DMS79 treated with DMSO at 0.1 percent for 48 hours (cell line): ENCODE data around the gene OSBPL1A.
A peak's percentile ranks its signal among the peaks of the same experiment; 100 is the strongest.
"Not testable (repeated sequence)": the region's sequence is repeated elsewhere in the genome, so short reads cannot be mapped to it uniquely, and the experiment has no call there.

Experiments used
- DNase-seq: peaks from one replicate; lab custom pipeline; 2025; lab: John Stamatoyannopoulos, UW

Gene OSBPL1A

GRCh38 chr18:24185805-24186204 lies 211.8 kb downstream of the OSBPL1A start:
- DNase-seq = no peak

- no peak for DNase-seq
Measured at GRCh38 chr18:24181806-24182205, 215.8 kb downstream of the OSBPL1A start.

- DNase-seq = no peak
Measured at GRCh38 chr18:24180048-24180447, 217.6 kb downstream of the OSBPL1A start.

GRCh38 chr18:24177499-24178133 lies 220.0 kb downstream of the OSBPL1A start:
- no peak for DNase-seq

- DNase-seq = no peak
Measured at GRCh38 chr18:24176727-24177416, 220.8 kb downstream of the OSBPL1A start.

GRCh38 chr18:24173997-24174396 lies 223.6 kb downstream of the OSBPL1A start:
- DNase-seq = no peak

GRCh38 chr18:24170360-24170759 lies 227.3 kb downstream of the OSBPL1A start:
- no peak for DNase-seq

- DNase-seq = no peak
Measured at GRCh38 chr18:24168496-24168895, 229.1 kb downstream of the OSBPL1A start.

- no peak for DNase-seq
Measured at GRCh38 chr18:24161304-24161703, 236.3 kb downstream of the OSBPL1A start.

- no peak for DNase-seq
Measured at GRCh38 chr18:24160086-24160485, 237.5 kb downstream of the OSBPL1A start.

GRCh38 chr18:24157855-24158254 lies 239.8 kb downstream of the OSBPL1A start:
- DNase-seq = no peak

GRCh38 chr18:24153397-24153796 lies 244.2 kb downstream of the OSBPL1A start:
- no peak for DNase-seq

GRCh38 chr18:24149591-24149990 lies 248.0 kb downstream of the OSBPL1A start:
- not testable (repeated sequence) for DNase-seq

GRCh38 chr18:24142376-24142775 lies 255.2 kb downstream of the OSBPL1A start:
- DNase-seq = no peak

- DNase-seq = no peak
Measured at GRCh38 chr18:24140697-24141096, 256.9 kb downstream of the OSBPL1A start.

GRCh38 chr18:24138789-24139616 lies 258.6 kb downstream of the OSBPL1A start, which contains the start of gene CABYR:
Gene CABYR (plus strand): TSS chr18:24139062. CDS start chr18:24143115, 4,053 bp downstream.
- DNase-seq = peak; percentile 76

- DNase-seq = no peak
Measured at GRCh38 chr18:24138409-24138788, 259.2 kb downstream of the OSBPL1A start.

- no peak for DNase-seq
Measured at GRCh38 chr18:24136967-24137373, 260.7 kb downstream of the OSBPL1A start.

GRCh38 chr18:24130494-24130893 lies 267.1 kb downstream of the OSBPL1A start:
- DNase-seq = no peak

GRCh38 chr18:24128700-24129099 lies 268.9 kb downstream of the OSBPL1A start:
- no peak for DNase-seq

GRCh38 chr18:24127735-24128134 lies 269.9 kb downstream of the OSBPL1A start:
- no peak for DNase-seq

GRCh38 chr18:24126155-24126961 lies 271.3 kb downstream of the OSBPL1A start:
- DNase-seq = peak; percentile 15
